Subcutaneous abdominal adipose tissue (tissue), 5 donors: ENCODE measurements around the gene RTN4RL2.
A peak's percentile ranks its signal among the peaks of the same experiment; 100 is the strongest.
"Not testable (repeated sequence)": the region's sequence is repeated elsewhere in the genome, so short reads cannot be mapped to it uniquely, and the experiment has no call there.

Source experiments
- H3K27ac ChIP-seq: one replicate; pipeline ENCODE4 v1.7.0; 2013; ENCODE audit warnings: low read depth, mild to moderate bottlenecking, inconsistent platforms, low read length, moderate library complexity
- H3K27me3 ChIP-seq, 5 donors: one replicate each; pipeline ENCODE4 v1.7.0; 2013; ENCODE audit warnings: low read length in 5 of 5, inconsistent platforms in 1 of 5; ENCODE audit not compliant: control insufficient read depth in 5 of 5, insufficient read depth in 4 of 5
- H3K36me3 ChIP-seq, 5 donors: one replicate each; pipeline ENCODE4 v1.7.0; 2013; ENCODE audit warnings: low read length in 5 of 5; ENCODE audit not compliant: control insufficient read depth in 5 of 5, insufficient read depth in 5 of 5
- H3K4me1 ChIP-seq, 5 donors: one replicate each; pipeline ENCODE4 v1.7.0; 2013; ENCODE audit warnings: low read length in 5 of 5, mild to moderate bottlenecking in 3 of 5, moderate library complexity in 1 of 5; ENCODE audit not compliant: control insufficient read depth in 5 of 5, insufficient read depth in 5 of 5
- H3K4me3 ChIP-seq, 5 donors: one replicate each; pipeline ENCODE4 v1.7.0; 2013; ENCODE audit warnings: low read length in 5 of 5, low read depth in 1 of 5
- H3K9ac ChIP-seq, 5 donors: one replicate each; pipeline ENCODE4 v1.7.0; 2013; ENCODE audit warnings: low read length in 5 of 5, mild to moderate bottlenecking in 4 of 5, moderate library complexity in 3 of 5
- H3K9me3 ChIP-seq, 5 donors: one replicate each; pipeline ENCODE4 v1.7.0; 2013; ENCODE audit warnings: low read length in 5 of 5; ENCODE audit not compliant: control insufficient read depth in 5 of 5
- donor health status: healthy.
- donor health status: healthy.
- donor health status: healthy.
- donor health status: healthy.
- donor health status: healthy.

The RTN4RL2 gene

DNA sequence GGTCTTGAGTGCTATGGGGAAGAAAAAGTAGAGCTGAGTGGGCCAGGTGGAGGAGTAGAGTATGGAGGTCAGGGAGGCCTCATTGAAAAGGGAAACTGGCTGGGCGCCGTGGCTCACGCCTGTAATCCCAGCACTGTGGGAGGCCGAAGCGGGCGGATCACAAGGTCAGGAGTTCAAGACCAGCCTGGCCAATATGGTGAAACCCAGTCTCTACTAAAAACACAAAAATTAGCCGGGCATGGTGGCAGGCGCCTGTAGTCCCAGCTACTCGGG is 15.3 kb upstream of the RTN4RL2 start:
- not testable (repeated sequence) for H3K4me1 ChIP-seq, H3K27ac ChIP-seq

GRCh38 chr11:57446055-57446454 is 14.3 kb upstream of the RTN4RL2 start:
- Histone ChIP-seq H3K9me3 (no peaks in the 10 kb centered on the region), H3K27me3 (peaks cover 0 to 4% (median 0%) of the 10 kb centered on the region in 5 donors), H3K27ac (no peak overlapping the region), H3K4me1 (no peaks in the 10 kb centered on the region), H3K9ac (no peak overlapping the region), H3K4me3 (no peak overlapping the region), H3K36me3 (no peaks in the 10 kb centered on the region)

More for the DNA sequence above, 15.3 kb upstream of the RTN4RL2 start:
- not testable (repeated sequence) for H3K9ac ChIP-seq, H3K4me3 ChIP-seq, H3K27me3 ChIP-seq, H3K9me3 ChIP-seq, H3K36me3 ChIP-seq

GRCh38 chr11:57453543-57454177 is 6.7 kb upstream of the RTN4RL2 start:
- H3K36me3 ChIP-seq = no peaks in the 10 kb centered on the region
- no peaks in the 10 kb centered on the region for H3K9me3 ChIP-seq
- peaks cover 0 to 10% (median 2%) of the 10 kb centered on the region in 5 donors for H3K27me3 ChIP-seq
- H3K9ac ChIP-seq = no peak overlapping the region
- H3K27ac ChIP-seq = no peak overlapping the region
- peaks cover 3 to 17% (median 16%) of the 10 kb centered on the region in 5 donors for H3K4me1 ChIP-seq
- no peak overlapping the region for H3K4me3 ChIP-seq

DNA sequence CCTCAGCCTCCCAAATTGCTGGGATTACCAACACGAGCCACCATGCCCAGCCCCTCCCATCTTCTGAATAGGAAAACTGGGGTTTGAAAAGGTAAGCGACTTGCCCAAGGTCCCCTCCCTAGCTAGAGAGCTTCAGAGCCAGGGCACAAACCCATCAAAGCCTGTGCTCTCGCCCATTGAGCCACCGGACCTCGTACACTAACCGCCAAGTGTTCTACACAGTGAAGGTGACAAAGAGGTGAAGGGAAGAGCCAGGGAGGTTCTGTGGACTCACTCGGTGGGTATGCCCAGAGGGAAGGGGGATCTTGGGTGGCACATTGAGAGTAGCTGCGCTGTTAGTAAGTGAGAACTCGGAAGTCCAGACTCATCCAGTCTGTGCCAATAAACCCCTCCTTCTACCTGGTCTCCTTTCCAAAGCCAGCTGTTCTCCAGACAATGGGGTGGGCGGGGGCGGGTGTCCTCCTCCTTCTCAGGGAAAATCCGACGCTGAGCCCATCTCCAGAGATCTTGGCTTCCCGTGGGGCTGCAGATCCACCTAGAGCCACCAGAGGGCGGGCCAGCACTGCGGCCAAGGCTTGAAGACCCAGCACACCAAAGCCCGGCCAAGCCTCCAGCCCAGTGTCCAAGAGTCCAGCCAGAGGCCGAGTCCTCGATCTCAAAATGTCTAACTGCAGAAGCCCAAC is 3.2 kb upstream of the RTN4RL2 start:
- no peaks in the 10 kb centered on the region for H3K9me3 ChIP-seq
- no peaks in the 10 kb centered on the region for H3K36me3 ChIP-seq
- peaks cover 3 to 38% (median 30%) of the 10 kb centered on the region in 5 donors for H3K4me1 ChIP-seq
- peak overlapping the region in 2 of 5 donors; percentile 25 to 38 for H3K4me3 ChIP-seq
- H3K27ac ChIP-seq = no peak overlapping the region
- H3K9ac ChIP-seq = no peak overlapping the region
- peaks cover 10 to 28% (median 17%) of the 10 kb centered on the region in 5 donors for H3K27me3 ChIP-seq

GRCh38 chr11:57457643-57458023 is 2.7 kb upstream of the RTN4RL2 start:
- H3K9me3 ChIP-seq = no peaks in the 10 kb centered on the region
- no peaks in the 10 kb centered on the region for H3K36me3 ChIP-seq
- H3K9ac ChIP-seq = no peak overlapping the region
- no peak overlapping the region for H3K27ac ChIP-seq
- peak overlapping the region in 4 of 5 donors; percentile 8 to 38 (median 22) for H3K4me3 ChIP-seq
- H3K27me3 ChIP-seq = peaks cover 10 to 28% (median 17%) of the 10 kb centered on the region in 5 donors
- H3K4me1 ChIP-seq = peaks cover 3 to 38% (median 30%) of the 10 kb centered on the region in 5 donors

DNA sequence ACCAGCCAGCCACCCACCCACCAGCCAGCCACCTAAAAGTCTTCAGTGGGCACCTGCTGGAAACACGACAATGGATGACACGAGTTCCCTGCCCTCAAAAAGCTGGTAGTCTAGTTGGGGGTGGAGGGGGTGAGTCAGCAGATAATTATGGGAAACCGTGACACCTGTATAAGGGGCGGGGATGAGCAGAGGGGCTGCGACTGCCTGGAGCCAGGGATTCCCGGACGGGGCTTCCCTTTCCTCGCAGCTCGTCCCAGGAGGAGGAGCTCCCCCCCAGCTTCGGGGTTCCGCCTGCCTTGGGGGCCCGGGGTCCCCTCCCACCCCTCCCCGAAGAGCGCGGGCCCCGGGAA is 2.3 kb upstream of the RTN4RL2 start:
- Histone ChIP-seq H3K36me3 (no peaks in the 10 kb centered on the region), H3K4me1 (peaks cover 3 to 38% (median 30%) of the 10 kb centered on the region in 5 donors), H3K9ac (no peak overlapping the region), H3K27ac (no peak overlapping the region), H3K4me3 (peak overlapping the region in 2 of 5 donors; percentile 25 to 38), H3K9me3 (no peaks in the 10 kb centered on the region), H3K27me3 (peaks cover 10 to 28% (median 17%) of the 10 kb centered on the region in 5 donors)

DNA sequence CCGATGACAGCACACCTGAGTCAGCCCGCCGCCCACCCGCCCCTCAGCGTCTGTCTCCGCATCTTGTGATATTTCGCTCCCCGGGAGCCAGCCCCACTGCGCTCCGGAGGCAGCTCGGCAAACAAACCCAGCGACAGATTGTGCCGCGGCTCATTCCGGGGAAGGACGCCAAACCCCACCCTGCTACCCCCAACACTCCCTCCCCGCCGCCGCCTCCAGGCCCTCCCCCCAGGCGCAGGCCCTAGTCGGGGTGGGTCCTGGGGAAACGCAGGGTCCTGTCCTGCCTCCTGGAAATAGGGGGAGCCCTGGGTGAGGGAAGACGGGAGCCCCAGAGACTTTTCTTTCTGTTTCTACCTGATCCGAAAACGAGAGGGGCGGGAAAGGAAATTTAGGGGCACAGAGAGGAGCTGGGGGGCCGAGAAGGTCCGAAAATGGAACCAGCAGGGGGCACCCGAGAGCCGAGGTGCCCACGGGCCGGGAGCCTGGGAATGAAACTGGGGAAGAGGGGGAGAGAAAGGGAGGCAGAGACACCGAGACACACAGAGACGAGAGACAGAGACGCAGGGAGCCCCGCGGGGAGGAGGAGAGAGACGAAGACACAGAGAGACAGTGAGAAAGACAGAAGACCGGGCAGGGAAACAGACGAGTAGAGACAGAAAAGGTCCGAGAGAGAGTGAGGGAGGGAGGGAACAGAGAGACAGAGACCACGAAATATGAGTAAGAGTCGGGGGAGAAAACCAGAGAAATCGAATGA is 1.7 kb upstream of the RTN4RL2 start:
- H3K36me3 ChIP-seq = no peaks in the 10 kb centered on the region
- H3K9me3 ChIP-seq = no peaks in the 10 kb centered on the region
- peaks cover 3 to 38% (median 30%) of the 10 kb centered on the region in 5 donors for H3K4me1 ChIP-seq
- H3K9ac ChIP-seq = peak overlapping the region in 3 of 5 donors; percentile 14 to 75 (median 58)
- H3K27ac ChIP-seq = no peak overlapping the region
- peak overlapping the region; percentile 54 to 65 (median 60) for H3K4me3 ChIP-seq
- H3K27me3 ChIP-seq = peaks cover 10 to 28% (median 17%) of the 10 kb centered on the region in 5 donors

DNA sequence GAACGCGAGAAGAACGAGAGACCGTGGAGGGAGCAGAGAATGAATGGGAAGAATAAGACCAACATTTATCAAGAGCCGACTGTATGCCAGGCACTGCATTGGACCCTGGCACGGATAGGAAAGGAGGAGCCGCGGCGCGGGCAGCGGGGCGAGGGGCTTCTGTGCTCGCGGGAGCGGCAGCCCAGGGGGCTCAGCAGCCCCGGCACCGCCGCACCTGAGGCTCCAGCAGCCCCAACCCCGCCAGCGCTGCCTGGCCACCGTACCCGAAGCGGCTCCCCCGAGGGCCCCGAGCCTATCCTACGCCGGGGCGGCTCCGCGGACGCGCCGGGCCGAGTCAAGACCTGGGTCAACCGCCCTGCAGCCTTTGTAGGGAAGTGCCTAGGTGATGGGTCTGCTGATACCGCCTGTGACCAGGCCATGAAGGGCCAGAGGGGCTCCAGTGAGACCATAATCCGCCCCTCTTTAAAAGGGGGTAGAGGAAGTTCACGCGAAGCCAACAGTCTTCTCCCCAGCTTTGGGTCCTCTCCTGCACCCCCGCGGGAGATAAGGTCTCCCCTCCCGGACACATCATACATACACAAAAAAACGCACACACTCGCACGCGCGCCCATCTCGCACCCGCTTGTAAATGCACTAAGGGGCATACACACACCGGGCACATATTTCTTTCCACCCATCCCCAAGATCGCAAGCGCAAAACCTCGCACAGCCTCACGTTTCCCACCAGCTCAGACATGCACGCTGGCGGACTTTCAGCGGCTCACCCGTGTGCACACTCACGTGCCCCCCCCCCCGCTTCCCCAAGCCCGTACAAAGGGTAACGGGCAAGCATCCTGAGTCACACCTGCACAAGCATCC is 935 bp upstream of the RTN4RL2 start:
- H3K9me3 ChIP-seq = no peaks in the 10 kb centered on the region
- H3K9ac ChIP-seq = peak overlapping the region in 3 of 5 donors; percentile 14 to 75 (median 58)
- H3K4me1 ChIP-seq = peaks cover 3 to 38% (median 30%) of the 10 kb centered on the region in 5 donors
- no peak overlapping the region for H3K27ac ChIP-seq
- H3K27me3 ChIP-seq = peaks cover 13 to 31% (median 17%) of the 10 kb centered on the region in 5 donors
- peak overlapping the region; percentile 54 to 65 (median 60) for H3K4me3 ChIP-seq
- H3K36me3 ChIP-seq = no peaks in the 10 kb centered on the region

- no peaks in the 10 kb centered on the region for H3K9me3 ChIP-seq
- no peak overlapping the region for H3K27ac ChIP-seq
- peak overlapping the region in 3 of 5 donors; percentile 51 to 64 (median 53) for H3K4me3 ChIP-seq
- no peak overlapping the region for H3K9ac ChIP-seq
- H3K4me1 ChIP-seq = peaks cover 3 to 38% (median 30%) of the 10 kb centered on the region in 5 donors
- H3K27me3 ChIP-seq = peaks cover 13 to 33% (median 21%) of the 10 kb centered on the region in 5 donors
- no peaks in the 10 kb centered on the region for H3K36me3 ChIP-seq
Observed at GRCh38 chr11:57460758-57461749, 726 bp downstream of the RTN4RL2 start.
